Measurements from ENCODE around the gene PSD.

DNA sequence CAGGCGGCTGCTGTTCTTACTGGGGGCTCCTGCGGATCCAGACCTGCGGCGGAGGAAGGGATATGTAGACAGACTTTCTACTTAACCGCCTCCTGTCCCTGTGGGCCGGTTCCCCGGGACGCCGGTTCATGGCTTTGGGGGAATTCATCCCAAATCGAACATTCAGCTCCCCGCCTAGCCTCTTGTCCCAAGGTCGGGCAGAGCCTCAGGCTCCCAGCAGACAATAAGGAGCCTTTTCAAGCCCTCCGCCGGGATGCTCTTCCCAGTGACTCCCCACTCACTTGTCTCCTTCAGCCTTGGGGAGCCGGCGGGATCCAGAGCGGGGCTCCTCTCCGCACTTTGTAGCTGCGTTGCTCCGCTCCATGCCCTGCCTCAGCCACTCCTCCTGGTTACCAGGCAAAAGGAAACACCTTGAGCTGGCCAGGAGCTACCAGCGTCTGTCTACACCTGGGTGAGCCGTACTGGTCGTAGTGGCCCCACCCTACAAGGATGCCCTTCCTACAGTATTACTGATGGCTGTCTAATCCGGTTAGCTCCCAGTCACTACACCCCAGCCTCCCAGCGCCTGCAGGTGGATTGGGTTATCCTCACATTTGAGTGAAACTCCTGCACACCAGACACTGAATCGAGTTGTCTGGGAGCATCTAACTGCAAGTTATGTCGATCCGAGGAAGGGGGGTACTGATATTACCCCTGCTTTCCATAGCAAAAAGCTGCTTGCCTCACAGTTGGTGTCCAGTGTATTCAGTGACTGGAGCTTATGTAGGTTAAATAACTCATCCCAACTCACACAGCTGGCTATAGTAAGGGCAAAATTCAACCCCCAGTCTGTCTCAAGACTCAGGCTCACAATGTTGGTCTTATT is 32.8 kb upstream of the PSD start, which contains the start of gene C10orf95:
- TF ChIP-seq CTCF (IDR thresholded peaks at IDR 0.05) (no peak), POLR2A (IDR thresholded peaks at IDR 0.05) (no peak)
